AG10803 (cell line): ENCODE measurements around the gene VANGL2.

Experiments
- DNase-seq: peaks from one replicate; pipeline ENCODE4 v3.0.0; 2010; ENCODE audit warnings: low read depth
- H3K4me3 ChIP-seq: 2 replicates; pipeline ENCODE4 v1.5.1; 2011; ENCODE audit warnings: mild to moderate bottlenecking, low read length, control low read depth
- TF ChIP-seq, protein P1 (sequence below): conservative IDR thresholded peaks from 2 replicates; pipeline ENCODE4 v1.5.1; 2011; ENCODE audit warnings: mild to moderate bottlenecking, low read length, control low read depth, inconsistent platforms

Gene VANGL2

DNA sequence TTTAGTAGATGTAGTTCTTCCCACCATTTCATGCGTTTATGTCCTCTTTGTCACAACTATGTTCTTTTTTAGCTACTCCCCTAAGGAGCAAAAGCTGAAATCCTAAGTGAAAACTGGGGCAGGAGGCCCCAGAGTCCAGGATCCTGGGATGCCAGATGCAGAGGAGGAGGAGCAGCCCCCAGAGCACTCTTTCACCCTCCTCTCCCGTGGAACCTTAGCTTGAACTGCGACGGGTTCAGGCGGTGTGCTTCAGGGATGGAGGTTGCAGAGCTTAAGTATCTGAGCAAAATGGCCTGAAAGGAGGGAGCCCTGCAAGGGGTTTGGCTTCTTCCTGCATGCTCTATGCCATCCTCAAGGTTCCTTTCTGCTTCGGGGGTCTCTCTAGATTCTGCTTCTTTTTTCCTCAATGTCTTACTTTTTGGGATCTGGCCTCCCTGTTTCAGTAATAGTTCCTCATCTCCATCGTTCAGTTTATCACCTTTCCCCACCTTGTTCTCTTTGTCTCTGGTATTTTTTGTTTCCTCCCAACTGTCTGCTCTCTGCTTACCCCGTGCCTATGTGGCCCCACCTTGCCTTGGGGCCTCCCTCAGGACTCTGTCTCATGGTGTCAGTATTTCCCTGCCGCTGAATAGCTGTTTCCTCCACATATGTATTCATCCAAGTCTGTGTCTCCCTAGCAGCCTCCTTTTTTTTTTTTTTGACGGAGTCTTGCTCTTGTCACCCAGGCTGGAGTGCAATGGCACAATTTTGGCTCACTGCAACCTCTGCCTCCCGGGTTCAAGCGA, 36.2 kb upstream of the VANGL2 start:
- no peak overlapping the region for H3K4me3 ChIP-seq
- TF ChIP-seq, protein P1, sequence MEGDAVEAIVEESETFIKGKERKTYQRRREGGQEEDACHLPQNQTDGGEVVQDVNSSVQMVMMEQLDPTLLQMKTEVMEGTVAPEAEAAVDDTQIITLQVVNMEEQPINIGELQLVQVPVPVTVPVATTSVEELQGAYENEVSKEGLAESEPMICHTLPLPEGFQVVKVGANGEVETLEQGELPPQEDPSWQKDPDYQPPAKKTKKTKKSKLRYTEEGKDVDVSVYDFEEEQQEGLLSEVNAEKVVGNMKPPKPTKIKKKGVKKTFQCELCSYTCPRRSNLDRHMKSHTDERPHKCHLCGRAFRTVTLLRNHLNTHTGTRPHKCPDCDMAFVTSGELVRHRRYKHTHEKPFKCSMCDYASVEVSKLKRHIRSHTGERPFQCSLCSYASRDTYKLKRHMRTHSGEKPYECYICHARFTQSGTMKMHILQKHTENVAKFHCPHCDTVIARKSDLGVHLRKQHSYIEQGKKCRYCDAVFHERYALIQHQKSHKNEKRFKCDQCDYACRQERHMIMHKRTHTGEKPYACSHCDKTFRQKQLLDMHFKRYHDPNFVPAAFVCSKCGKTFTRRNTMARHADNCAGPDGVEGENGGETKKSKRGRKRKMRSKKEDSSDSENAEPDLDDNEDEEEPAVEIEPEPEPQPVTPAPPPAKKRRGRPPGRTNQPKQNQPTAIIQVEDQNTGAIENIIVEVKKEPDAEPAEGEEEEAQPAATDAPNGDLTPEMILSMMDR, result no peak
- no peak for DNase-seq

DNA sequence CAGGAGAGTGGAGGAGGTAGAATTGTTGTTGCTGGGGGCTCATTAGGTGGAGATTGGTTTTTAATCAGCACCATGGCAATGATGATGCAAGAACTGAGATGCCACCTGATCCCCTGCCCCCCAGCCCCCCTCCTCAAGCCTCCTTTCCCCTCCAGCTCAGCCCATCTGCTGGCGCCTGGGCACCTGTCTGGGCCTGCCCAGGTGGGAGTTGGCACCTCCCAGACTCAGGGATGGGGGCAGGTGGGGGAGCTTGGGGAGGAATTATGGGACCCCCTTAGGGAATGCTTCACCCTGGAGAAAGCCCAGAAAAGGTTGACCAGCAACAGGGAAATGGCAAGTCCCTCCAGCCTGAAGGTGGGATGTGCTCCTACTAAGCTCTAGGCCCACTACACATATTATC, 35.0 kb upstream of the VANGL2 start:
- no peak for DNase-seq
- TF ChIP-seq, protein P1, result no peak

DNA sequence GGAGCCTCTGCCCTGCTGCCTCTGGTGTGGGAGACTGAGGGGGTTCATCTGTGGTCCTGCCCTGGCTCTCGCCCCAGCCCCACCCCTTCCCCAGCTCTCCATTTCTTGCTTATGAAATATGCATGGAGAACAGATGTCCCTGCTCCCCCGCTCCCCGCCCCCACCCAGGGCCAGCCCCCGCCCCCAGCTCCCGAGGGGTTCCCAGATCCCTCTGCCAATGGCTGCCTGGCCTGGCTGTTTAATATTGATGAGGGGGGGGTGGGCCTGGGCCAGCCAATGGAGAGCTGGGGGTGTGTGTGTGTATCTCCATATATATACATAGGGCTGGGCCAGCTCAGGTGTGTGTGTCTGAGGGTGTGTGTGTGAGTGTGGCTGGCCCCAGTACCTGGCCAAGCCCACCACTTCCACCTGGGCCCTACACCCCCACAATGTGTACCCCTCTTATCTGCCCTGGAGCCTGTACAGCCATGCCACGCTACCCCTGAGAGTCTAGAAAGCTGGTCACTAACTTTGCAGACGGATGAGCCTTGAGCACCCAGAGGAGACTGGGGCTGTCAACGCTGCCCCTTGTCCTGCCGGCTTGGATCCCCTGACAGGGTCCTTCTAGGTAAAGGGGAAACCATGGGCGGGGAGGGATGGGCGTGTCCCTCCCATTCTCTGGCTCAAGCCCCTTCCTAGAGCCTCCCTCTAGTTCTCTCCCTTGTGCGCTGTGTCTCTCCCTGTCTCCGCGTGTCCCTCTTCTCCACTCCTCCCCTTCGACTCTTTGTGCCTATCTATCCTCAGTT, 33.4 kb upstream of the VANGL2 start, which contains the start of gene NHLH1:
NHLH1 (plus strand) TSS at position 341 of the 785 bp plus-strand sequence. CDS start 3,661 bp downstream, outside the sequence.
- TF ChIP-seq, protein P1, result no peak
- no peak for DNase-seq
- H3K4me3 ChIP-seq, result no peak within 1 kb of the TSS

More for the DNA sequence above, 35.0 kb upstream of the VANGL2 start:
- H3K4me3 ChIP-seq, result no peak overlapping the region

DNA sequence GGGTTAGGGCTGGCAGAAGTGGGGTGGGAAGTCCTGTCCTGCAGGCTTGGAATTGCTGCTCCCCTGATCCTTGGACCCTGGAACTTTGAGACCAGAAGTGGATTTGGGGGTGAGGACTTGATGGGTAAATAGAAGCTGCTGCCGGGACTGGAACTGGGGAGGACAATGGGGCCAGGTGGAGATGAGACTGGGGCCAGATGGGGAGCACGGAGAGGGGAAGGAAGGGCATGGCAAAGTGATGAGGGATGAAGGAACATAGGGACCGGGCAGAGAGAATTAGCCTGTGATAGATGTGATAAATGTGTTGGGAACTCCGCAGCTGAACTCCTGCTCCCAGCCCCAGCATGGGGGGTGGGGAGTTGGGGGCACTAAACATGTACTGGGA, 32.9 kb upstream of the VANGL2 start:
- TF ChIP-seq, protein P1, result no peak
- no peak for DNase-seq
- H3K4me3 ChIP-seq, result no peak overlapping the region

DNA sequence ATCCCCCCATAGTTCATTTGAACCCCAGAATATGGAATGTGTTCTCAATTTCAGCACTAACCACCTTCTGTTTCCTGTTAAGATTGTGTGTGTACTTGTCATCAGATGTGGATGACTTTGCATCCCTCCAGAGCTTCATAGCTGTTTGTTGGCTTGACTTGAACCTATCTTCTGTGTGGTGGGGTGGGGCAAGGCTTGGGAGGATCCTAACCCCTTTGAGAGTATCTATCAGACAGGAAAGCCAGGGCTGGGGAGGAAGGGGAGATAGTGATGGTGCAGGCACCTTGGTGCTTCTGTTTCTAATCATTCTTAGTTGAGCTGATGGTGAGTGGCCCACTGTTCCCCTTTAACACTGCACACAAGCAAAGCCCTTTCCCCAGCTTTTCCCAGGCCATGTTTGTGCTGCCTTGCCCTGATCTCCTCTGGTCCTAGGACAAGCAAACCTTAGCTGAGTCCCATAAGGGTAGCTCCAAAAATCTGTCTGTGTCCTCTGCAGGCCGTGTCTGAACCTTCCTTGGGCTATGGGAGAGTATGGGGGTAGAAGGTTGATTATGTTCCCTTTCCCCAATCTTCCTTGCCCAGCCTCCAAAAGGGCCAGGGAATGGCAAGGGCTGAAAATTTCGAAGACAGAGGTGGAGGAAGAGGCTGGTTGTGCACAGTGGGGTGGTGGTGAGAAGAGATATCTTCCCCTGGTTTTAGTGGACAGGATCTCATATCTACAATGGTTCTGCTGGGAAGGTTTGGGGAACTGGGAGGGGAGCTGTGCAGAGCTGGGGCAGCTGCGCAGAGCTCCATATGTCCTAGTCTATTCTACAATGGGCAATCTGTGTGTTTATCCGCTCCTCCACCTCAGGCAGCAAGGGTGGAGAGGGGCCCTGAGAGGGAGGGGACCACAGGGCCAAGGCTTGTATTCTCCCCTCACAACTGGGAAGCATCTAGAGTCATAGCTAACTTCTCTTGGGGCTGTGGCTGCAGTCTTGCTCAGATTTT, 32.1 kb upstream of the VANGL2 start:
- DNase-seq, result no peak
- H3K4me3 ChIP-seq, result no peak overlapping the region
- TF ChIP-seq, protein P1, result no peak

DNA sequence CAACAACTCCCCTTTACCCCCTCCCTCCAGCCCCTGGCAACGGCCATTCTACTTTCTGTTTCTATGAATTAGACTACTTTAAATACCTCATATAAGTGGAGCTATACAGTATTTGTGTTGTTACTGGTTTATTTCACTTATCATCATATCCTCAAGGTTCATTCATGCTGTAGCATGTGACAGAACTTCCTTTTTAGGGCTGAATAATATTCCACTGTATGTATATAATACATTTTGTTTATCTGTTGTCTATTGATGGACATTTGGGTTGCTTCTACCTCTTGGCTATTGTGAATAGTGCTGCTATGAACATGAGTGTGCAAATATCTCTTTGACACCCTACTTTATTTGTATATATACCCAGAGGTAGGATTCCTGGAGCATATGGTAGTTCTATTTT, 31.3 kb upstream of the VANGL2 start:
- DNase-seq, result no peak
- TF ChIP-seq, protein P1, result no peak
- no peak overlapping the region for H3K4me3 ChIP-seq
